Gastroesophageal sphincter (tissue), 4 donors: Measurements from ENCODE around the gene SPO11. TPM values are rescaled to one million over a fixed set of nuclear protein-coding genes. Genes with fewer than 3 reads are reported as not detected.

Source experiments
- ATAC-seq: fragments of 150-250 bp; one replicate; pipeline ENCODE4 v1.9.1; 2016; ENCODE audit warnings: mild to moderate bottlenecking, moderate library complexity
- H3K27ac ChIP-seq, 4 donors: fragments of 200-600 bp; sonication (generic) in 3 of 4; 1 replicate in 3 of 4; 2 replicates in 1 of 4; pipeline ENCODE4 v1.5.1; 2016 to 2019
- H3K27me3 ChIP-seq: fragments of 200-600 bp; sonication (generic); one replicate; pipeline ENCODE4 v1.5.1; 2019
- H3K36me3 ChIP-seq, 2 donors: fragments of 200-600 bp; sonication (generic); one replicate each; pipeline ENCODE4 v1.5.1; 2019; ENCODE audit warnings: control low read depth in 1 of 2
- H3K4me1 ChIP-seq, 3 donors: fragments of 200-600 bp; sonication (generic); 1 replicate in 2 of 3; 2 replicates in 1 of 3; pipeline ENCODE4 v1.5.1; 2016 to 2019; ENCODE audit warnings: control low read depth in 2 of 3
- H3K4me3 ChIP-seq, 2 donors: fragments of 200-600 bp; sonication (generic); one replicate each; pipeline ENCODE4 v1.5.1; 2019; ENCODE audit warnings: mild to moderate bottlenecking in 1 of 2, moderate library complexity in 1 of 2
- H3K9me3 ChIP-seq, 3 donors: fragments of 200-600 bp; sonication (generic); one replicate each; pipeline ENCODE4 v1.5.1; 2017 to 2019; ENCODE audit warnings: control low read depth in 2 of 3
- CTCF ChIP-seq, 4 experiments: fragments of 200-600 bp in 2 of 4; fragments of 450-650 bp in 2 of 4; sonication (generic) in 1 of 4; IDR thresholded peaks; one replicate each; pipeline ENCODE4 v1.5.1; 2017 to 2019; ENCODE audit warnings: antibody characterized with exemption in 4 of 4, mild to moderate bottlenecking in 2 of 4, moderate library complexity in 2 of 4
- EP300 ChIP-seq: sonication (generic); formaldehyde crosslinking; IDR thresholded peaks from one replicate; pipeline ENCODE4 v1.6.1; 2017; ENCODE audit warnings: antibody characterized with exemption, mild to moderate bottlenecking
- POLR2A ChIP-seq, 2 donors: fragments of 450-650 bp; IDR thresholded peaks; one replicate each; pipeline ENCODE4 v1.6.1; 2017; ENCODE audit warnings: antibody characterized with exemption in 2 of 2, mild to moderate bottlenecking in 2 of 2, moderate library complexity in 1 of 2
- POLR2AphosphoS5 ChIP-seq: sonication (generic); formaldehyde crosslinking; IDR thresholded peaks from one replicate; pipeline ENCODE4 v1.6.1; 2017; ENCODE audit warnings: antibody characterized with exemption
- WGBS, 2 donors: methylation state at CpG; one replicate each; pipeline ENCODE4 v1.1.5; 2018; ENCODE audit warnings: low coverage in 1 of 2; 5-methylcytosine and 5-hydroxymethylcytosine counted together
- total RNA-seq, 4 donors: library from RNA; depleted of rRNA; stranded (reverse); fragments of >200 nt; gene quantifications; one replicate each; pipeline ENCODE4 v1.1.0, GENCODE V29; 2016

The SPO11 gene
- total RNA-seq, 4 donors from 2014 or later: not detected

- 82 to 89% methylated on average over 5 of the region's 5 CpGs for WGBS, 2 donors
- Histone ChIP-seq H3K9me3 (no peaks in the 10 kb centered on the region), H3K27me3 (no peaks in the 10 kb centered on the region), H3K4me3 (no peak overlapping the region), H3K36me3 (peaks cover 0 to 52% of the 10 kb centered on the region in 2 donors), H3K27ac (peak overlapping the region in 2 of 4 donors; percentile 50 to 55), H3K4me1 (peaks cover 0 to 9% (median 0%) of the 10 kb centered on the region in 3 donors)
- ATAC-seq: no peak
- TF ChIP-seq POLR2A (IDR thresholded peaks at IDR 0.05): no peak
- TF ChIP-seq POLR2AphosphoS5: no peak
- no peak for TF ChIP-seq EP300
- no peak for TF ChIP-seq CTCF (IDR thresholded peaks at IDR 0.05)
Measured at GRCh38 chr20:57382516-57382915, 52.9 kb downstream of the SPO11 start.

GRCh38 chr20:57383447-57384347, 54.1 kb downstream of the SPO11 start:
- WGBS, 2 donors: 78 to 81% methylated on average over 17 to 20 of the region's 20 CpGs

GRCh38 chr20:57384486-57384885, 54.9 kb downstream of the SPO11 start:
- Histone ChIP-seq H3K4me3 (no peak overlapping the region), H3K9me3 (no peaks in the 10 kb centered on the region), H3K36me3 (peaks cover 0 to 35% of the 10 kb centered on the region in 2 donors), H3K27ac (no peak overlapping the region), H3K27me3 (no peaks in the 10 kb centered on the region), H3K4me1 (peaks cover 0 to 19% (median 1%) of the 10 kb centered on the region in 3 donors)
- no peak for ATAC-seq
- 83% methylated on average over 2 of the region's 8 CpGs; no CpG with 5 or more reads in 1 of the 2 donors for WGBS, 2 donors
- TF ChIP-seq POLR2A (IDR thresholded peaks at IDR 0.05) (no peak), CTCF (IDR thresholded peaks at IDR 0.05) (no peak), POLR2AphosphoS5 (no peak), EP300 (no peak)

More at GRCh38 chr20:57383447-57384347, 54.1 kb downstream of the SPO11 start:
- H3K27ac ChIP-seq: no peak overlapping the region
- no peaks in the 10 kb centered on the region for H3K27me3 ChIP-seq
- TF ChIP-seq POLR2AphosphoS5 (no peak), EP300 (no peak), CTCF (IDR thresholded peaks at IDR 0.05) (no peak), POLR2A (IDR thresholded peaks at IDR 0.05) (no peak)
- H3K9me3 ChIP-seq: no peaks in the 10 kb centered on the region
- H3K4me1 ChIP-seq: peaks cover 0 to 11% (median 0%) of the 10 kb centered on the region in 3 donors
- no peak overlapping the region for H3K4me3 ChIP-seq
- H3K36me3 ChIP-seq: peaks cover 0 to 40% of the 10 kb centered on the region in 2 donors
- ATAC-seq: no peak

GRCh38 chr20:57384953-57385761, 55.6 kb downstream of the SPO11 start:
- Histone ChIP-seq H3K4me3 (no peak overlapping the region), H3K9me3 (no peaks in the 10 kb centered on the region), H3K36me3 (peaks cover 0 to 28% of the 10 kb centered on the region in 2 donors), H3K27ac (no peak overlapping the region), H3K27me3 (no peaks in the 10 kb centered on the region), H3K4me1 (peaks cover 0 to 26% (median 7%) of the 10 kb centered on the region in 3 donors)
- no peak for TF ChIP-seq POLR2A (IDR thresholded peaks at IDR 0.05)
- no peak for TF ChIP-seq CTCF (IDR thresholded peaks at IDR 0.05)
- no peak for TF ChIP-seq EP300
- no peak for TF ChIP-seq POLR2AphosphoS5
- ATAC-seq: no peak
- 66 to 91% methylated on average over 7 to 10 of the region's 29 CpGs for WGBS, 2 donors
